K562 (cell line): ENCODE results near the gene CD101. TPM values are rescaled to one million over a fixed set of nuclear protein-coding genes. Genes with fewer than 3 reads are reported as not detected.

Experiments used
- ATAC-seq: fragments of 200-7000 bp; cut with Tn5 transposase; 3 replicates; pipeline ENCODE4 v1.9.1; 2020; ENCODE audit warnings: moderate library complexity
- BruUV-seq: library from RNA; stranded (reverse); fragments of 400-500 nt; replicated peaks from 2 replicates; lab custom pipeline; 2021; lab: Mats Ljungman, UMichigan
- CTCF ChIA-PET: fragments of 300-600 bp; formaldehyde crosslinking; extraction: SDS; loops from one replicate; lab custom pipeline; 2021; ENCODE audit warnings: low intra/inter-chr PET ratio; lab: Yijun Ruan, JAX
- POLR2A ChIA-PET: fragments of 300-600, 350-650 bp; sonication (Branson Sonifier 250); formaldehyde crosslinking; extraction: SDS; loops from one replicate; lab custom pipeline; 2021; ENCODE audit warnings: antibody characterized with exemption, inconsistent platforms; lab: Yijun Ruan, JAX
- DNase-seq, 4 experiments: peaks; one replicate each; pipeline versions ENCODE4 v3.0.0 to v3.0.0-alpha.2; 2011 to 2018; ENCODE audit warnings: low spot score in 3 of 4, mixed read lengths in 3 of 4; ENCODE audit errors: extremely low read depth in 1 of 4
- FAIRE-seq: peaks from 2 replicates; lab custom pipeline; 2011; peaks lifted over from hg19 to GRCh38; lab: Jason Lieb, UNC
- H2AFZ ChIP-seq: 2 replicates; pipeline ENCODE4 v1.6.0; 2011; ENCODE audit warnings: low read depth, low read length, control low read depth, inconsistent platforms
- H3K27ac ChIP-seq: fragments of 200-600 bp; 3 replicates; pipeline ENCODE4 v1.8.0; 2011; ENCODE audit warnings: low read depth, mild to moderate bottlenecking, control low read depth, inconsistent platforms, low read length, moderate library complexity, mixed read lengths; ENCODE audit errors: extremely low read depth
- H3K27me3 ChIP-seq, 2 experiments: fragments of 300-600 bp in 1 of 2; 2 replicates in 1 of 2; 3 replicates in 1 of 2; pipeline versions ENCODE4 v1.6.0 to v1.8.0; 2011; ENCODE audit warnings: inconsistent platforms in 2 of 2, low read length in 2 of 2, mild to moderate bottlenecking in 1 of 2, mixed read lengths in 1 of 2, moderate library complexity in 1 of 2; ENCODE audit not compliant: control insufficient read depth in 2 of 2, insufficient read depth in 2 of 2
- H3K36me3 ChIP-seq: fragments of 300-600 bp; 3 replicates; pipeline ENCODE4 v1.8.0; 2011; ENCODE audit warnings: mild to moderate bottlenecking, low read length, inconsistent platforms; ENCODE audit not compliant: control insufficient read depth, insufficient read depth
- H3K4me1 ChIP-seq, 2 experiments: fragments of 200-600 bp in 1 of 2; replicated peaks in 1 of 2; 2 replicates in 1 of 2; 3 replicates in 1 of 2; pipeline versions ENCODE4 v1.5.1 to v1.8.0; 2011; ENCODE audit warnings: inconsistent platforms in 2 of 2, low read length in 2 of 2, mild to moderate bottlenecking in 1 of 2, mixed read lengths in 1 of 2, moderate library complexity in 1 of 2; ENCODE audit not compliant: control insufficient read depth in 2 of 2, insufficient read depth in 2 of 2
- H3K4me2 ChIP-seq: 2 replicates; pipeline ENCODE4 v1.6.1; 2011; ENCODE audit warnings: low read length, control low read depth, inconsistent platforms, mixed read lengths; ENCODE audit not compliant: insufficient read depth
- H3K4me3 ChIP-seq: fragments of 200-600 bp; sonication (generic), shearing (Covaris generic); 2 replicates; pipeline ENCODE4 v1.5.1; 2016; ENCODE audit warnings: control low read depth, inconsistent platforms
- H3K79me2 ChIP-seq: fragments of 200-600 bp; 3 replicates; pipeline ENCODE4 v1.8.0; 2011; ENCODE audit warnings: low read length, inconsistent platforms; ENCODE audit not compliant: control insufficient read depth, insufficient read depth
- H3K9ac ChIP-seq, 2 experiments: 2 replicates each; pipeline versions ENCODE4 v1.6.0 to v1.6.1; 2011; ENCODE audit warnings: low read depth in 2 of 2, low read length in 2 of 2, control low read depth in 1 of 2, inconsistent platforms in 1 of 2, mild to moderate bottlenecking in 1 of 2, mixed read lengths in 1 of 2; ENCODE audit not compliant: insufficient read depth in 1 of 2
- H3K9me1 ChIP-seq: one replicate; pipeline ENCODE4 v1.6.0; 2011; ENCODE audit warnings: inconsistent platforms, mild to moderate bottlenecking, low read length, moderate library complexity; ENCODE audit not compliant: control insufficient read depth, insufficient read depth
- H3K9me3 ChIP-seq: replicated peaks from 2 replicates; pipeline ENCODE4 v1.5.1; 2011; ENCODE audit warnings: low read depth, low read length, inconsistent platforms; ENCODE audit not compliant: control insufficient read depth, insufficient read depth
- H4K20me1 ChIP-seq: replicated peaks from 2 replicates; pipeline ENCODE4 v1.6.1; 2011; ENCODE audit warnings: low read length, inconsistent platforms, mixed read lengths; ENCODE audit not compliant: control insufficient read depth, insufficient read depth
- E2F3 ChIP-seq: fragments of 250-450 bp; sonication (Bioruptor Pico); IDR thresholded peaks from 2 replicates; pipeline ENCODE4 v1.4.0; 2020; ENCODE audit warnings: mild to moderate bottlenecking
- JUND ChIP-seq, 2 experiments: IDR thresholded peaks; 2 replicates in 1 of 2; 3 replicates in 1 of 2; pipeline ENCODE4 v1.6.1; 2011; ENCODE audit warnings: borderline replicate concordance in 2 of 2, low read depth in 2 of 2, low read length in 2 of 2, improper control_type of control experiment in 1 of 2, missing biosample characterization in 1 of 2, missing genetic modification characterization in 1 of 2, missing genetic modification reagents in 1 of 2
- KLF16 ChIP-seq: IDR thresholded peaks from 2 replicates; pipeline ENCODE4 v1.6.1; 2016; ENCODE audit warnings: antibody characterized with exemption
- NFYB ChIP-seq: IDR thresholded peaks from 2 replicates; pipeline ENCODE4 v1.6.1; 2011; ENCODE audit warnings: mild to moderate bottlenecking, moderate library complexity; ENCODE audit not compliant: insufficient read length; ENCODE audit errors: extremely low read depth
- POLR2G ChIP-seq: fragments of 200-400 bp; formaldehyde crosslinking; IDR thresholded peaks from 2 replicates; pipeline ENCODE4 v1.6.1; 2017; ENCODE audit warnings: low read depth, mild to moderate bottlenecking, antibody characterized with exemption, low read length, moderate library complexity
- RCOR1 ChIP-seq, 2 experiments: IDR thresholded peaks; 2 replicates each; pipeline ENCODE4 v1.6.1; 2012; ENCODE audit warnings: low read depth in 2 of 2, low read length in 2 of 2, borderline replicate concordance in 1 of 2, improper control_type of control experiment in 1 of 2
- SAFB2 ChIP-seq: fragments of 200-400 bp; formaldehyde crosslinking; IDR thresholded peaks from 2 replicates; pipeline ENCODE4 v1.6.1; 2018; ENCODE audit warnings: borderline replicate concordance, low read length, low read depth, moderate library complexity; ENCODE audit not compliant: severe bottlenecking
- ZFP1 ChIP-seq: fragments of 450-650 bp; formaldehyde crosslinking; IDR thresholded peaks from 2 replicates; pipeline ENCODE4 v1.4.0; 2020; ENCODE audit warnings: mild to moderate bottlenecking, mixed read lengths
- ZNF174 ChIP-seq: fragments of 250-450 bp; sonication (Bioruptor Pico); IDR thresholded peaks from 2 replicates; pipeline ENCODE4 v1.4.0; 2020; ENCODE audit warnings: mild to moderate bottlenecking
- ZNF184 ChIP-seq: sonication (generic); formaldehyde crosslinking; IDR thresholded peaks from 2 replicates; pipeline ENCODE4 v1.5.0; 2020; ENCODE audit warnings: missing genetic modification reagents
- ZNF263 ChIP-seq: sonication (generic); formaldehyde crosslinking; IDR thresholded peaks from 2 replicates; pipeline ENCODE4 v1.8.0; 2022; ENCODE audit warnings: mild to moderate bottlenecking, missing genetic modification reagents, borderline replicate concordance
- ZNF436 ChIP-seq: fragments of 250-450, 450-650 bp; sonication (Bioruptor Pico); formaldehyde crosslinking; IDR thresholded peaks from 2 replicates; pipeline ENCODE4 v1.7.0; 2020; ENCODE audit warnings: mild to moderate bottlenecking
- ZNF586 ChIP-seq: fragments of 450-650 bp; formaldehyde crosslinking; conservative IDR thresholded peaks from 2 replicates; pipeline ENCODE4 v1.4.0; 2020; ENCODE audit warnings: mild to moderate bottlenecking, moderate library complexity
- ZNF780A ChIP-seq: fragments of 250-450 bp; sonication (Bioruptor Pico); IDR thresholded peaks from 2 replicates; pipeline ENCODE4 v1.5.0; 2021; ENCODE audit warnings: mild to moderate bottlenecking
- ZZZ3 ChIP-seq: fragments of 450-650 bp; IDR thresholded peaks from 2 replicates; pipeline ENCODE4 v1.6.1; 2016; ENCODE audit warnings: antibody characterized with exemption, mild to moderate bottlenecking, moderate library complexity
- WGBS: fragments of 100-300 bp; shearing (Covaris generic); methylation state at CpG from one replicate; pipeline ENCODE4 v1.1.6; 2016; ENCODE audit warnings: low coverage, mixed read lengths; ENCODE audit not compliant: insufficient coverage; ENCODE audit errors: missing lambda C conversion rate; 5-methylcytosine and 5-hydroxymethylcytosine counted together
- in situ Hi-C: fragments of 300-500 bp; cut with MboI; formaldehyde crosslinking; loops from 4 replicates; pipeline ENCODE4 v1.15.0; 2018; ENCODE audit warnings: inconsistent platforms, mixed read lengths
- intact Hi-C: fragments of 100-400 bp; cut with micrococcal nuclease; formaldehyde crosslinking; loops from 2 replicates; pipeline ENCODE4 v1.14.2; 2022
- polyA plus RNA-seq, 8 experiments: library from polyadenylated mRNA; depleted of rRNA in 4 of 8; stranded (reverse) in 5 of 8; unstranded in 3 of 8; fragments of >200 nt; fragmentation: Nextera tagmentation in 2 of 8; fragmentation: Illumina TruSeq in 1 of 8; extraction: Ambion mirVana in 2 of 8; extraction: Trizol in 1 of 8; gene quantifications; 2 replicates each; pipeline versions ENCODE4 v1.2.1 to v1.2.3, GENCODE V29; 2011 to 2014; ENCODE audit warnings: inconsistent platforms in 1 of 8, missing spikeins in 1 of 8
- total RNA-seq, 7 experiments: library from RNA; depleted of rRNA in 6 of 7; stranded (reverse); fragments of >200 nt in 6 of 7; fragmentation: Illumina TruSeq in 2 of 7; extraction: Trizol in 2 of 7; gene quantifications; 2 replicates each; pipeline versions ENCODE4 v1.2.1 to v1.2.3, GENCODE V29; 2011 to 2021; ENCODE audit warnings: low replicate concordance in 1 of 7
- TF ChIP-seq, protein P1 (sequence below): sonication (generic); formaldehyde crosslinking; IDR thresholded peaks from 2 replicates; pipeline ENCODE4 v1.8.0; 2023; ENCODE audit warnings: mild to moderate bottlenecking, missing genetic modification reagents
- TF ChIP-seq, protein P2 (sequence below): fragments of 450-650 bp; IDR thresholded peaks from 2 replicates; pipeline ENCODE4 v1.6.1; 2017; ENCODE audit warnings: antibody characterized with exemption, mild to moderate bottlenecking

CD101 gene
- total and polyA plus RNA-seq, 9 of the 15 experiments (the other 6 are each of a cell fraction or from before 2014, with no cell fraction given) = 0.04 to 1.1 (median 0.20) TPM

GRCh38 chr1:116966791-116967190 lies 34.8 kb upstream of the CD101 start:
- Histone ChIP-seq H3K4me2 (no peak overlapping the region), H3K4me3 (no peak overlapping the region), H3K27me3 (no peaks in the 10 kb centered on the region), H3K4me1 (no peaks in the 10 kb centered on the region), H2AFZ (no peak overlapping the region), H3K9ac (no peak overlapping the region), H4K20me1 (no peaks in the 10 kb centered on the region), H3K36me3 (peaks cover 37% of the 10 kb centered on the region; the same call in 2 of the 3 replicates), H3K27ac (no peak overlapping the region), H3K9me3 (no peaks in the 10 kb centered on the region), H3K9me1 (no peaks in the 10 kb centered on the region), H3K79me2 (no peaks in the 10 kb centered on the region)
- intact Hi-C loops (no loop called here), in situ Hi-C loops (no loop called here)
- DNase-seq = no peak
- ChIA-PET CTCF (no interaction called here), POLR2A (no interaction called here)
- 78% methylated on average over 11 of the region's 11 CpGs for whole genome bisulfite sequencing
- no peak for ATAC-seq
- no peak for FAIRE-seq
- BruUV-seq = no TSS peak
- TF ChIP-seq POLR2G (no peak), JUND (IDR thresholded peaks at IDR 0.05; ENCODE audit: borderline replicate concordance, low read depth, low read length) (no peak), JUND (tag; IDR thresholded peaks at IDR 0.05; ENCODE audit: borderline replicate concordance, low read depth, low read length) (no peak), ZNF184 (CRISPR knock-in tag) (no peak), SAFB2 (no peak), ZZZ3 (no peak), ZNF586 (CRISPR knock-in tag) (no peak), ZNF174 (CRISPR knock-in tag) (no peak), ZNF263 (CRISPR knock-in tag) (no peak), ZFP1 (CRISPR knock-in tag) (no peak), NFYB (no peak), E2F3 (CRISPR knock-in tag) (no peak), KLF16 (no peak), ZNF780A (no peak), ZNF436 (CRISPR knock-in tag) (no peak), RCOR1 (IDR thresholded peaks at IDR 0.05; ENCODE audit: borderline replicate concordance in 1 of 2, low read depth in 2 of 2, low read length in 2 of 2) (no peak)
- TF ChIP-seq, protein P1, sequence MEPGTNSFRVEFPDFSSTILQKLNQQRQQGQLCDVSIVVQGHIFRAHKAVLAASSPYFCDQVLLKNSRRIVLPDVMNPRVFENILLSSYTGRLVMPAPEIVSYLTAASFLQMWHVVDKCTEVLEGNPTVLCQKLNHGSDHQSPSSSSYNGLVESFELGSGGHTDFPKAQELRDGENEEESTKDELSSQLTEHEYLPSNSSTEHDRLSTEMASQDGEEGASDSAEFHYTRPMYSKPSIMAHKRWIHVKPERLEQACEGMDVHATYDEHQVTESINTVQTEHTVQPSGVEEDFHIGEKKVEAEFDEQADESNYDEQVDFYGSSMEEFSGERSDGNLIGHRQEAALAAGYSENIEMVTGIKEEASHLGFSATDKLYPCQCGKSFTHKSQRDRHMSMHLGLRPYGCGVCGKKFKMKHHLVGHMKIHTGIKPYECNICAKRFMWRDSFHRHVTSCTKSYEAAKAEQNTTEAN (CRISPR knock-in tag) = no peak
- TF ChIP-seq, protein P2, sequence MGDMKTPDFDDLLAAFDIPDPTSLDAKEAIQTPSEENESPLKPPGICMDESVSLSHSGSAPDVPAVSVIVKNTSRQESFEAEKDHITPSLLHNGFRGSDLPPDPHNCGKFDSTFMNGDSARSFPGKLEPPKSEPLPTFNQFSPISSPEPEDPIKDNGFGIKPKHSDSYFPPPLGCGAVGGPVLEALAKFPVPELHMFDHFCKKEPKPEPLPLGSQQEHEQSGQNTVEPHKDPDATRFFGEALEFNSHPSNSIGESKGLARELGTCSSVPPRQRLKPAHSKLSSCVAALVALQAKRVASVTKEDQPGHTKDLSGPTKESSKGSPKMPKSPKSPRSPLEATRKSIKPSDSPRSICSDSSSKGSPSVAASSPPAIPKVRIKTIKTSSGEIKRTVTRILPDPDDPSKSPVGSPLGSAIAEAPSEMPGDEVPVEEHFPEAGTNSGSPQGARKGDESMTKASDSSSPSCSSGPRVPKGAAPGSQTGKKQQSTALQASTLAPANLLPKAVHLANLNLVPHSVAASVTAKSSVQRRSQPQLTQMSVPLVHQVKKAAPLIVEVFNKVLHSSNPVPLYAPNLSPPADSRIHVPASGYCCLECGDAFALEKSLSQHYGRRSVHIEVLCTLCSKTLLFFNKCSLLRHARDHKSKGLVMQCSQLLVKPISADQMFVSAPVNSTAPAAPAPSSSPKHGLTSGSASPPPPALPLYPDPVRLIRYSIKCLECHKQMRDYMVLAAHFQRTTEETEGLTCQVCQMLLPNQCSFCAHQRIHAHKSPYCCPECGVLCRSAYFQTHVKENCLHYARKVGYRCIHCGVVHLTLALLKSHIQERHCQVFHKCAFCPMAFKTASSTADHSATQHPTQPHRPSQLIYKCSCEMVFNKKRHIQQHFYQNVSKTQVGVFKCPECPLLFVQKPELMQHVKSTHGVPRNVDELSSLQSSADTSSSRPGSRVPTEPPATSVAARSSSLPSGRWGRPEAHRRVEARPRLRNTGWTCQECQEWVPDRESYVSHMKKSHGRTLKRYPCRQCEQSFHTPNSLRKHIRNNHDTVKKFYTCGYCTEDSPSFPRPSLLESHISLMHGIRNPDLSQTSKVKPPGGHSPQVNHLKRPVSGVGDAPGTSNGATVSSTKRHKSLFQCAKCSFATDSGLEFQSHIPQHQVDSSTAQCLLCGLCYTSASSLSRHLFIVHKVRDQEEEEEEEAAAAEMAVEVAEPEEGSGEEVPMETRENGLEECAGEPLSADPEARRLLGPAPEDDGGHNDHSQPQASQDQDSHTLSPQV = no peak
